Ramos (cell line): ENCODE measurements around the gene CLDN2.
"Not testable (repeated sequence)": the region's sequence is repeated elsewhere in the genome, so short reads cannot be mapped to it uniquely, and the experiment has no call there.

Experiments used
- in situ Hi-C: fragments of 300-500 bp; cut with MboI; formaldehyde crosslinking; loops from one replicate; pipeline ENCODE4 v1.14.3; 2022; ENCODE audit warnings: low sequenced_read_pairs; ENCODE audit not compliant: unreplicated experiment

The CLDN2 gene

DNA sequence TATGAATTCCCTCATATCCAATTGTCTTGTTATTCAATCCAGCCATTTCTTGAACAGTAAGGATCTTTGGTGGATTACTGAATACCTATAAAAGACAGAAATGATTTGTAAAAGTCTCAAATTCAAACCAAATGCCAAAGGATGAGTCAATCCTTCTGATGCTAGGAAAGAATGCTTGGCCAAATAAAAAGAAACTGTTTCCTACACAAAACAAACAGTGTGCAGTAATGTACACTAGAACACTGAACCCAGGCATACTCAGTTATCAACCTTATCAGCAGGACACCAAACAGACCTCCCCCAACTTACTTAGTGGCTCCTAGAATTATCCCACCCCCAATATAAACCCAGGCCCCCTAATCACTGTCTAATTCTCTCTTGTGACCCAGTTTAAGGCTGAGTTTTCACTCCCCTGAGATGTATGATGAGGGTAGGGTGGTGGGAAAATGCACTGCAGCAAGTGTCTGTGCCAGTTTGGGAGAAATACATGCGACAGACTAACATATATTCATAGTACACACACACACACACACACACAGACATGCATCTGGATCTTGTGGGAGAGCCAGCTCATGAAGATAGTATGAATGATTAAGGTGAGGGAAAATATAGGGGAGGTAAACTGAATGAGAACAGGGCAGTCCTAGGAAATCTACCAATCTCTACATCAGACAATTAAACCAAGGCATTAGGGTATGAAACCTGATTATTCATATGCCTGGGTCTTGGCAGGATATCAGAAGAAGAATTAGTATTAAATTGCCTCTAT lies 35.0 kb downstream of the CLDN2 start:
- in situ Hi-C loops = no loop called here

DNA sequence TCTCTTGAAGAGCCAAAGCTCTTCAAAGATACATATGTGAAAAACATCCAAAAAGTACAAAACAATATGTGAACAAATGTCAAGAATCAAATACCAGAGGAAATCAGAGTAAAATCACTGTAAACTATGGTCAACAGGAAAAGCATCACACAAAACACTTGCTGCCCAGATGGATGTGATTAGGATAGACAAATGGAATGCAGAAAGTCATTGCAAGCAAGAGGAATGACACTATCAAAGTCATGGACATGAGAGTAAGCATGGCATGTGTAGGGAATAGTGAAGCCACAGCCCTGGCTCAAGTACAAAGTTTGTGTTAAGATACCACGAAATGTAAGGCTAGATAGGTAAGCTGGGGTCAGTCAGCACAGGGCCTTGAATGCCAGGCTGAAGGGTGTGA lies 37.7 kb downstream of the CLDN2 start:
- in situ Hi-C loops = no loop called here

DNA sequence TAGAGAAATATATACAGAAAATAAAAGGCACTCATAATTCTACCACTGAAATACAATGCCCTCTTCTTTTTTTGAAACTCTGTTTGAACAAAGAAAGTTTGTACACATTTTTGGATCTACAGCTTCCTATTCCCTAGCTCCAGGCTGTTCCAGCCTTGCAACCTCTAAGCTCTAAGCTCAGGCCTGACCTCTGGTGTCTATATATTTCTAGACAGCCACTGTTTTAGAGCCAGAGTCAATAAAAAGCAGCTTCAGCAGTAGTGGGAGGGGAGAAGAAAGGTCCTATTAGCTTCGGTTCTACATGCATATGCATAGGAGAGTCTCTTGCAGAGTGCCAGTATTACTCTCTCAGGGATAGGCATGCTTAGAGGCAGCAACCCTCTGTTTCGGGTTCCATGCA lies 39.7 kb downstream of the CLDN2 start:
- in situ Hi-C loops = no loop called here

DNA sequence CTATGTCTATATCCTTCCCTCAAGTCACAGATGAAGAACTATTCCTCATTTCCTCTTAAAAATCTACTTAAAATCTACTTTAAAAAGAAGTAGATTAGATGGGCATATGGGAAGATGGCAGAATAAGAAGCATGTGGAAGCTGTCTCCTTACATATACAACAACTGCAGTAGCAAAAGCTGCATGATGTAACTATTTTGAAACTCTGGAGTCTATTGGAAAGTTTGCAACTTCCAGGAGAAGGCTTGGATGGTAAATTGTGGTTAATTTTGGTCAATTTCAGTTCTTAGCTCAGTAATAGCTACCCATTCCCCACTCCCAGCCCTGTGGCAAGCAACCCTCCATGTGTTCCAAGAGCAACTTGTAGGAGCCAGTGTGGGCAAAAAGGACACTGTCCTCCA lies 42.9 kb downstream of the CLDN2 start:
- in situ Hi-C loops = no loop called here

DNA sequence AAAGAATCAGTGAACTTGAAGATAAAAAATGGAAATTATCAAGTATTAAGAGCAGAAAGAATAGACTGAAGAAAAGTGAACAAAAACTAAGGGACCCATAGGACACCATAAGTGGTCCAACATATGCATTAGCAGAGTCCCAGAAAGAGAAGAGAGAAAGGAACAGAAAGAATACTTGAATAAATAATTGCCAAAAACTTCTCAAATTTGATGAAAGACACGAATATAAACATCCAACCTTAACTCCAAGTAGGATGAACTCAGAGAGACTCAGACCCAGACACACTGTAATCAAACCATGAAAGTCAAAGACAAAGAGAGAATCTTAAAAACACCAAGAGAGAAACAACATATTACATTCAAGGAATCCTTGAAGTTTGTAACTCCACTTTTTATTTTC lies 44.1 kb downstream of the CLDN2 start:
- in situ Hi-C loops = no loop called here

DNA sequence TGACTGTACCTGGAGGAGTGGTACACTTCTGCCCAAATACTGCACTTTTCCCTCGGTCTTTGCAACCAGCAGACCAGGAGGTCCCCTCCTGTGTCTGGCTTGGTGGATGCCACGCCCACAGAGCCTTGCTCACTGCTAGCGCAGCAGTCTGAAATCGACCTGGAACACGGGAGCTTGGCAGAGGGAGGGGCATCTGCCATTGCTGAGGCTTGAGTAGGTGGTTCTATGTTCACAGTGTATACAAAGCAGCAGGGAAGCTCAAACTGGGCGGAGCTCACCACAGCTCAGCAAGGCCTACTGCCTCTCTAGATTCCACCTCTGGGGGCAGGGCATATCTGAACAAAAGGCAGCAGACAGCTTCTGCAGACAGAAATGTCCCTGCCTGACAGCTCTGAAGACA lies 46.3 kb downstream of the CLDN2 start:
- in situ Hi-C loops = not testable (repeated sequence)

DNA sequence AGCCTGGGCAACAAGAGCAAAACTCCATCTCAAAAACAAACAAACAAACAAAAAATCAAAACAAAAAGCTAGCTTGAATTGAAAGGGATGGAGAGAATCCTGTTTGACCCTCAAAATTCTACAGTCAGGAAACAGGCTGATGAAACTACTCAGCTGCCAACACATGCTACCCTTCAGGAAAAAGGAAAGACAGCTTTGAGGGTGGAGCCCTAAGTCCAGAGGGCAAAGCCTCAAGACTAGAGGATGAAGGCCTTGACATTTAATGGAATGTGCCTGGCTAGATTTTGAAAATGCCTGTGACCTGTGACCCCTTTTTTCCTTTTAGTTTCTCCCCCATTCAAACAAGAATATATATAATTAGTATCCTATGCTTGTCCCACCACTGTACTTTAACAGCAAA lies 52.7 kb downstream of the CLDN2 start:
- in situ Hi-C loops = no loop called here

DNA sequence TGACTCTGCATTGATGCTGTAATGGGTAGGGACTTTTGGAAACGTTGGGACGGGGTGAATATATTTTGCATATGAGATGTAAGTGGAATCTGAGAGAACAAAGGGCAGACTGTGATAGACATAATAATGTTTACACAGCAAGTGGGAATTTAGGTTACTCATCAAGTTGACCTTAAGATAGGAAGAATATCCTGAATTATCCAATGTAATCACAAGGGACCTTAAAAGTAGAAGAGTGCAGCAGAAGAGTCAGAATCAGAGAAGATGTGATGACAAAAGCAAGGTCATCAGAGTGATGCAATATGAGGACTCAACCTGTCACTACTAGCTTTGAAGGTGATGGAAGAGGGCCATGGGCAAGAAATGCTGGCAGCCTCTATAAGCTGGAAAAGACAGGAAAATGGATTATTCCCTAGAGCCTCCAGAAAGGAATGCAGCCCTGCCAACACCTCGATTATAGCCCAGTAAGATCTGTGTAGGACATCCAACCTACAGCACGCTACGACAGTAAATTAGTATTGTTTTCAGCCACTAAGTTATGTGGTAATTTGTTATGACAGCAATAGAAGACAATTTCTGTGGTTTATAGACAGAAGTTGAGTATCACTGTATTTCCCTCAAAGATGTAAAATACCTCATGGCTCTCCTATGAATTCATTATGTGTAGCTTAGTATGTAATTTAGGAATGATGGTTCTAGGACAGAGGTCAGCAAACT lies 53.4 kb downstream of the CLDN2 start:
- in situ Hi-C loops = no loop called here

DNA sequence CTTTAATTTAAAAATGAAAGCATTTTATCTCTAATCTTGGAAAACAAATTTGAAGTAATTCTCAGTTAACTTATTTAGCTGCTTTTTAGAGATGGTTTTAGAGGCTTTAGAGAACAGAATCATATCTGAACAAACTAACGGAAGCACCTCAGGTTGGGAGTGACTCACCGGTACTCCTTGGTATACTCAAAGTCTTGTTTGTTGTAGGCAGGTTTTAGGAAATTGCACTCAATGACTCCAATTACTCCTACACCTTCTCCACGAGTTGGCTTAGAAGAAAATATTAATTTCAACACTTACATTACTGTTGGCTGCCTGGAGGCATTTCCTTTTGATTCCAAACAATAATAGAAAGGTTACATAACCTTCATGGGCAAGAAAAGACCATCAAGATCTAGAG lies 56.2 kb downstream of the CLDN2 start:
- in situ Hi-C loops = no loop called here
